Head of caudate nucleus (tissue), 42 donors: ENCODE results near the gene TYW3.

ENCODE experiments used
- DNase-seq, 42 donors: peaks; one replicate each; pipeline versions ENCODE4 v3.0.0 to v3.0.0-alpha.2; 2020 to 2021; ENCODE audit warnings: mixed read lengths in 7 of 42
- intact Hi-C: fragments of 100-400 bp; cut with DNase I; formaldehyde crosslinking; loops from one replicate; pipeline ENCODE4 v1.15.0; 2022

Gene TYW3

GRCh38 chr1:74777525-74777924 lies 44.6 kb downstream of the TYW3 start:
- DNase-seq, result no peak
- intact Hi-C loops, result no loop called here

- intact Hi-C loops, result no loop called here
- no peak for DNase-seq
Observed at GRCh38 chr1:74779750-74780149, 46.8 kb downstream of the TYW3 start.

- no peak for DNase-seq
- intact Hi-C loops, result no loop called here
Observed at GRCh38 chr1:74780594-74780993, 47.6 kb downstream of the TYW3 start.

- intact Hi-C loops, result no loop called here
- DNase-seq, result no peak
Observed at GRCh38 chr1:74785944-74786343, 53.0 kb downstream of the TYW3 start.

GRCh38 chr1:74790453-74790852 lies 57.5 kb downstream of the TYW3 start:
- DNase-seq, result no peak
- intact Hi-C loops, result no loop called here

- no peak for DNase-seq
- intact Hi-C loops, result no loop called here
Observed at GRCh38 chr1:74791491-74791890, 58.5 kb downstream of the TYW3 start.

- DNase-seq, result no peak
- intact Hi-C loops, result no loop called here
Observed at GRCh38 chr1:74799119-74799657, 66.2 kb downstream of the TYW3 start.

- intact Hi-C loops, result no loop called here
- no peak for DNase-seq
Observed at GRCh38 chr1:74811436-74812179, 78.7 kb downstream of the TYW3 start.

GRCh38 chr1:74812180-74812541 lies 79.2 kb downstream of the TYW3 start:
- DNase-seq, result no peak
- intact Hi-C loops, result no loop called here
